Measurements from ENCODE around the gene LCN12.

The LCN12 gene

DNA sequence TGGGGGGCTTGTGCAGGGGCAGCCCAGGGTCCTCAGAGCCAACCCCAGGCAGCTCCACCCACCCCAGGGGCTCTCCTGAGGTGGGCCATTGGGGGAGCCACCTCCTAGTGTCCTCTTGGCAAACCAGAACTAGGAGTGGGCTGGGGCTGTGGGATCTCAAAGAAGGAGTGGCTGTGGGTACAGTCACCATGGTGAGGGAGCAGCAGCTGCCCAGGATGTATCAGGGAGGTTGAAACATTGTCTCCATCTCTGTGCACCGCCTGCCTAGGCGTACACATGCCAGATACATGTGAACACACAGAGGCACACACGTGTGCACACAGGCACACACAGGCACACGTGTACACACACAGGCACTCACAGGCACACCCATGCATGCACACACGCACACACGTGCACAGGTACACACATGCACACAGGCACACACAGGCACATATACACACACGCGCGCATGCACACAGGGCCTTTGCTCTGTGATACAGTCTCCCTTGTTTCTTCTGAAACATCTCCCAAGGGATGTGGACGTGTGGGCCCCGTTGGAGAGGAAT, 10.7 kb downstream of the LCN12 start:
- Histone ChIP-seq H4K20me1 (ENCODE audit: low read depth, low read length) (no peaks in the 10 kb centered on the region), H3K4me2 (ENCODE audit: low read depth, low read length, poor library complexity, severe bottlenecking) (no peak overlapping the region), H3K36me3 (ENCODE audit: low read length) (no peaks in the 10 kb centered on the region), H2AFZ (ENCODE audit: low read depth, low read length, severe bottlenecking) (no peak overlapping the region), H3K9me3 (ENCODE audit: insufficient read depth, low read length) (no peaks in the 10 kb centered on the region), H3F3A (ENCODE audit: insufficient read depth) (no peaks in the 10 kb centered on the region), H3K9ac (ENCODE audit: low read length) (no peak overlapping the region), H3K4me3 (ENCODE audit: insufficient read depth, low read length, poor library complexity, severe bottlenecking) (no peak overlapping the region), H3K27ac (ENCODE audit: low read depth, low read length) (no peak overlapping the region), H3K79me2 (ENCODE audit: insufficient read depth, low read length) (no peaks in the 10 kb centered on the region), H3K9me2 (replicated peaks; ENCODE audit: insufficient read depth, low read length) (no peaks in the 10 kb centered on the region), H3K27me3 (ENCODE audit: low read length) (no peaks in the 10 kb centered on the region)
- TF ChIP-seq, protein P1, sequence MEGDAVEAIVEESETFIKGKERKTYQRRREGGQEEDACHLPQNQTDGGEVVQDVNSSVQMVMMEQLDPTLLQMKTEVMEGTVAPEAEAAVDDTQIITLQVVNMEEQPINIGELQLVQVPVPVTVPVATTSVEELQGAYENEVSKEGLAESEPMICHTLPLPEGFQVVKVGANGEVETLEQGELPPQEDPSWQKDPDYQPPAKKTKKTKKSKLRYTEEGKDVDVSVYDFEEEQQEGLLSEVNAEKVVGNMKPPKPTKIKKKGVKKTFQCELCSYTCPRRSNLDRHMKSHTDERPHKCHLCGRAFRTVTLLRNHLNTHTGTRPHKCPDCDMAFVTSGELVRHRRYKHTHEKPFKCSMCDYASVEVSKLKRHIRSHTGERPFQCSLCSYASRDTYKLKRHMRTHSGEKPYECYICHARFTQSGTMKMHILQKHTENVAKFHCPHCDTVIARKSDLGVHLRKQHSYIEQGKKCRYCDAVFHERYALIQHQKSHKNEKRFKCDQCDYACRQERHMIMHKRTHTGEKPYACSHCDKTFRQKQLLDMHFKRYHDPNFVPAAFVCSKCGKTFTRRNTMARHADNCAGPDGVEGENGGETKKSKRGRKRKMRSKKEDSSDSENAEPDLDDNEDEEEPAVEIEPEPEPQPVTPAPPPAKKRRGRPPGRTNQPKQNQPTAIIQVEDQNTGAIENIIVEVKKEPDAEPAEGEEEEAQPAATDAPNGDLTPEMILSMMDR (IDR thresholded peaks at IDR 0.05; ENCODE audit: insufficient read depth, low read length, poor library complexity, severe bottlenecking) = no peak
- TF ChIP-seq EZH2phosphoT487 (conservative IDR thresholded peaks at IDR 0.05; ENCODE audit: low read length) = no peak

- no peaks in the 10 kb centered on the region for H3K36me3 ChIP-seq (ENCODE audit: low read length)
- TF ChIP-seq, protein P1 (IDR thresholded peaks at IDR 0.05; ENCODE audit: insufficient read depth, low read length, poor library complexity, severe bottlenecking) = no peak
- no peaks in the 10 kb centered on the region for H3K79me2 ChIP-seq (ENCODE audit: insufficient read depth, low read length)
- no peaks in the 10 kb centered on the region for H3K9me3 ChIP-seq (ENCODE audit: insufficient read depth, low read length)
- H2AFZ ChIP-seq (ENCODE audit: low read depth, low read length, severe bottlenecking) = no peak overlapping the region
- H3K27ac ChIP-seq (ENCODE audit: low read depth, low read length) = no peak overlapping the region
- H3K4me3 ChIP-seq (ENCODE audit: insufficient read depth, low read length, poor library complexity, severe bottlenecking) = no peak overlapping the region
- no peaks in the 10 kb centered on the region for H4K20me1 ChIP-seq (ENCODE audit: low read depth, low read length)
- no peaks in the 10 kb centered on the region for H3K9me2 ChIP-seq (replicated peaks; ENCODE audit: insufficient read depth, low read length)
- no peaks in the 10 kb centered on the region for H3F3A ChIP-seq (ENCODE audit: insufficient read depth)
- no peaks in the 10 kb centered on the region for H3K27me3 ChIP-seq (ENCODE audit: low read length)
- no peak overlapping the region for H3K4me2 ChIP-seq (ENCODE audit: low read depth, low read length, poor library complexity, severe bottlenecking)
- H3K9ac ChIP-seq (ENCODE audit: low read length) = no peak overlapping the region
Observed at GRCh38 chr9:136963341-136963740, 11.3 kb downstream of the LCN12 start.

DNA sequence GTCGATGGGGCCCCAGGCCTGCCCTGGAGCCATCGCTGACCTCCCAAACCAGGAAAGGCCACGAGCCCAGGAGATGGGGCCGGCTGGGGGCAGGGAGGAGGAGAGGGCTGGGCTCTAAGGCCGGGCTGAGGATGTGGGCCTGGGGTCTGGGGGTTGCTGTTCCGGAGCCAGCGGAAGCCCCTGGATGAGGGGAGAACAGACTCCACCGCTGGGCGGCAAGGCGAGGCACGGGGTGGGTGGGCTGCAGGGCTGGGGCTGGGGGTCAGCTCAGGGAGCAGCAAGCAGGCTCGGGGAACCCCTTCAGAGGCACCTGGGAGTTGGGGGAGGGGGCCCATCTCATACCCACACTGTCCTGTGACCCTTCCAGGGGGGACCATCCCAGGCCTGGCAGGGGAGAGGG, 11.7 kb downstream of the LCN12 start:
- no peak overlapping the region for H3K27ac ChIP-seq (ENCODE audit: low read depth, low read length)
- no peaks in the 10 kb centered on the region for H3K9me3 ChIP-seq (ENCODE audit: insufficient read depth, low read length)
- no peak overlapping the region for H3K9ac ChIP-seq (ENCODE audit: low read length)
- H3K36me3 ChIP-seq (ENCODE audit: low read length) = no peaks in the 10 kb centered on the region
- H3K27me3 ChIP-seq (ENCODE audit: low read length) = no peaks in the 10 kb centered on the region
- no peak overlapping the region for H2AFZ ChIP-seq (ENCODE audit: low read depth, low read length, severe bottlenecking)
- no peaks in the 10 kb centered on the region for H3K9me2 ChIP-seq (replicated peaks; ENCODE audit: insufficient read depth, low read length)
- H3K4me3 ChIP-seq (ENCODE audit: insufficient read depth, low read length, poor library complexity, severe bottlenecking) = no peak overlapping the region
- TF ChIP-seq, protein P1 (IDR thresholded peaks at IDR 0.05; ENCODE audit: insufficient read depth, low read length, poor library complexity, severe bottlenecking) = no peak
- no peak for TF ChIP-seq EZH2phosphoT487 (conservative IDR thresholded peaks at IDR 0.05; ENCODE audit: low read length)
- H3K4me2 ChIP-seq (ENCODE audit: low read depth, low read length, poor library complexity, severe bottlenecking) = no peak overlapping the region
- H3K79me2 ChIP-seq (ENCODE audit: insufficient read depth, low read length) = no peaks in the 10 kb centered on the region
- H4K20me1 ChIP-seq (ENCODE audit: low read depth, low read length) = no peaks in the 10 kb centered on the region
- H3F3A ChIP-seq (ENCODE audit: insufficient read depth) = no peaks in the 10 kb centered on the region

All from SU-DHL-6 (cell line).